SK-N-SH (cell line): ENCODE results near the gene SHMT1.

Experiments used
- CHD2 ChIP-seq: fragments of 150-350 bp; IDR thresholded peaks from 2 replicates; pipeline ENCODE4 v1.6.1; 2018; ENCODE audit warnings: low read length; ENCODE audit not compliant: partially characterized antibody
- CTCF ChIP-seq: fragments of 200-600 bp; sonication (generic); IDR thresholded peaks from 2 replicates; pipeline ENCODE4 v1.6.1; 2017; ENCODE audit warnings: antibody characterized with exemption, mild to moderate bottlenecking, moderate library complexity
- ELF1 ChIP-seq: IDR thresholded peaks from 2 replicates; pipeline ENCODE4 v1.4.0; 2012
- FOXM1 ChIP-seq: IDR thresholded peaks from 2 replicates; pipeline ENCODE4 v1.4.0; 2012; ENCODE audit warnings: low read depth, mild to moderate bottlenecking
- IRF3 ChIP-seq: fragments of 150-350 bp; IDR thresholded peaks from 2 replicates; pipeline ENCODE4 v1.6.1; 2016; ENCODE audit warnings: mild to moderate bottlenecking, low read depth, low read length
- JUND ChIP-seq: IDR thresholded peaks from 2 replicates; pipeline ENCODE4 v1.4.0; 2012
- MXI1 ChIP-seq: IDR thresholded peaks from 2 replicates; pipeline ENCODE4 v1.6.1; 2012; ENCODE audit warnings: mild to moderate bottlenecking, low read depth, low read length, improper control_type of control experiment
- POLR2AphosphoS5 ChIP-seq: IDR thresholded peaks from 2 replicates; pipeline ENCODE4 v1.6.1; 2012; ENCODE audit warnings: low read depth, low read length
- RCOR1 ChIP-seq: fragments of 150-350 bp; IDR thresholded peaks from 2 replicates; pipeline ENCODE4 v1.6.1; 2017; ENCODE audit warnings: antibody characterized with exemption, low read length
- TF ChIP-seq, protein P1 (sequence below): IDR thresholded peaks from 2 replicates; pipeline ENCODE4 v1.6.1; 2012; ENCODE audit warnings: mild to moderate bottlenecking, low read depth, low read length, moderate library complexity

- TF ChIP-seq RCOR1: no peak
- TF ChIP-seq IRF3: no peak
- TF ChIP-seq FOXM1: no peak
- TF ChIP-seq CTCF: no peak
- TF ChIP-seq JUND: no peak
- no peak for TF ChIP-seq ELF1
- TF ChIP-seq, protein P1, sequence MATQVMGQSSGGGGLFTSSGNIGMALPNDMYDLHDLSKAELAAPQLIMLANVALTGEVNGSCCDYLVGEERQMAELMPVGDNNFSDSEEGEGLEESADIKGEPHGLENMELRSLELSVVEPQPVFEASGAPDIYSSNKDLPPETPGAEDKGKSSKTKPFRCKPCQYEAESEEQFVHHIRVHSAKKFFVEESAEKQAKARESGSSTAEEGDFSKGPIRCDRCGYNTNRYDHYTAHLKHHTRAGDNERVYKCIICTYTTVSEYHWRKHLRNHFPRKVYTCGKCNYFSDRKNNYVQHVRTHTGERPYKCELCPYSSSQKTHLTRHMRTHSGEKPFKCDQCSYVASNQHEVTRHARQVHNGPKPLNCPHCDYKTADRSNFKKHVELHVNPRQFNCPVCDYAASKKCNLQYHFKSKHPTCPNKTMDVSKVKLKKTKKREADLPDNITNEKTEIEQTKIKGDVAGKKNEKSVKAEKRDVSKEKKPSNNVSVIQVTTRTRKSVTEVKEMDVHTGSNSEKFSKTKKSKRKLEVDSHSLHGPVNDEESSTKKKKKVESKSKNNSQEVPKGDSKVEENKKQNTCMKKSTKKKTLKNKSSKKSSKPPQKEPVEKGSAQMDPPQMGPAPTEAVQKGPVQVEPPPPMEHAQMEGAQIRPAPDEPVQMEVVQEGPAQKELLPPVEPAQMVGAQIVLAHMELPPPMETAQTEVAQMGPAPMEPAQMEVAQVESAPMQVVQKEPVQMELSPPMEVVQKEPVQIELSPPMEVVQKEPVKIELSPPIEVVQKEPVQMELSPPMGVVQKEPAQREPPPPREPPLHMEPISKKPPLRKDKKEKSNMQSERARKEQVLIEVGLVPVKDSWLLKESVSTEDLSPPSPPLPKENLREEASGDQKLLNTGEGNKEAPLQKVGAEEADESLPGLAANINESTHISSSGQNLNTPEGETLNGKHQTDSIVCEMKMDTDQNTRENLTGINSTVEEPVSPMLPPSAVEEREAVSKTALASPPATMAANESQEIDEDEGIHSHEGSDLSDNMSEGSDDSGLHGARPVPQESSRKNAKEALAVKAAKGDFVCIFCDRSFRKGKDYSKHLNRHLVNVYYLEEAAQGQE: no peak
- no peak for TF ChIP-seq MXI1
- TF ChIP-seq POLR2AphosphoS5: no peak
- no peak for TF ChIP-seq CHD2
These were observed 17.3 kb upstream of the SHMT1 start for GRCh38 chr17:18380471-18381157.
